Lower leg skin (tissue), 4 donors: ENCODE data around the gene ANK2. TPM values are rescaled to one million over a fixed set of nuclear protein-coding genes. Genes with fewer than 3 reads are reported as not detected.

Experiments used
- DNase-seq, 2 donors: peaks; one replicate each; pipeline ENCODE4 v3.0.0-alpha.2; 2019; ENCODE audit warnings: low spot score in 2 of 2
- H3K4me3 ChIP-seq: fragments of 200-600 bp; sonication (generic); 2 replicates; pipeline ENCODE4 v1.5.1; 2017; ENCODE audit warnings: mild to moderate bottlenecking, low read depth; ENCODE audit not compliant: poor library complexity, severe bottlenecking
- POLR2A ChIP-seq, 2 donors: fragments of 450-650 bp; IDR thresholded peaks; one replicate each; pipeline ENCODE4 v1.6.1; 2016 to 2017; ENCODE audit warnings: antibody characterized with exemption in 2 of 2, mild to moderate bottlenecking in 1 of 2, moderate library complexity in 1 of 2
- WGBS, 2 donors: methylation state at CpG; one replicate each; pipeline ENCODE4 v1.1.5; 2018; 5-methylcytosine and 5-hydroxymethylcytosine counted together
- intact Hi-C: fragments of 100-400 bp; cut with DNase I; formaldehyde crosslinking; loops from one replicate; pipeline ENCODE4 v1.15.0; 2023; ENCODE audit warnings: low total_unique reads
- total RNA-seq, 4 donors: library from RNA; depleted of rRNA; stranded (reverse); fragments of >200 nt; gene quantifications; one replicate each; pipeline ENCODE4 v1.1.0, GENCODE V29; 2016
- TF ChIP-seq, protein P1 (sequence below), 3 donors: fragments of 450-650 bp; IDR thresholded peaks; one replicate each; pipeline ENCODE4 v1.5.1; 2016; ENCODE audit warnings: antibody characterized with exemption in 3 of 3, mild to moderate bottlenecking in 3 of 3, moderate library complexity in 2 of 3

The ANK2 gene
- total RNA-seq, 4 donors from 2014 or later: 7.1 to 28.8 (median 18.3) TPM

DNA sequence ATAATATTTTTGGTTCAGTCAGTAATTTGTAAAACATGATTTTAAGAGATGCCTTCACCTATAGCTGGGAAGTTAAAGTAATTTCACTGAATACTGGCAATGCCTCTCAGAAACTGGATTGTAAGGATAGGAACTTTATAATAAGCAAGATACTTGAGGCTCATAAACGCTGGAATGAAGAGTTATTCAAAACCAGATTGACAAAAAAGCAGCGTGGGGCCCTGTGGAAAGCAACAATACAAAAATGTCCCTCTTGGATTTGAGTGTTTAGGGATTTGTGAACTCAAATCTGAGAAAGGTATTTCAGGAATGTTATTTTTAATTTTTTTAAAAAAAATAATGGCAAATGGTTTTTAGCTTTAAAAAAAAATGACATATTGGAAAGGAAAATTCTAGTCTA lies 94.6 kb downstream of the ANK2 start:
- DNase-seq: no peak
- 39 to 43% methylated on average over 2 of the region's 2 CpGs for WGBS, 2 donors
- TF ChIP-seq, protein P1, sequence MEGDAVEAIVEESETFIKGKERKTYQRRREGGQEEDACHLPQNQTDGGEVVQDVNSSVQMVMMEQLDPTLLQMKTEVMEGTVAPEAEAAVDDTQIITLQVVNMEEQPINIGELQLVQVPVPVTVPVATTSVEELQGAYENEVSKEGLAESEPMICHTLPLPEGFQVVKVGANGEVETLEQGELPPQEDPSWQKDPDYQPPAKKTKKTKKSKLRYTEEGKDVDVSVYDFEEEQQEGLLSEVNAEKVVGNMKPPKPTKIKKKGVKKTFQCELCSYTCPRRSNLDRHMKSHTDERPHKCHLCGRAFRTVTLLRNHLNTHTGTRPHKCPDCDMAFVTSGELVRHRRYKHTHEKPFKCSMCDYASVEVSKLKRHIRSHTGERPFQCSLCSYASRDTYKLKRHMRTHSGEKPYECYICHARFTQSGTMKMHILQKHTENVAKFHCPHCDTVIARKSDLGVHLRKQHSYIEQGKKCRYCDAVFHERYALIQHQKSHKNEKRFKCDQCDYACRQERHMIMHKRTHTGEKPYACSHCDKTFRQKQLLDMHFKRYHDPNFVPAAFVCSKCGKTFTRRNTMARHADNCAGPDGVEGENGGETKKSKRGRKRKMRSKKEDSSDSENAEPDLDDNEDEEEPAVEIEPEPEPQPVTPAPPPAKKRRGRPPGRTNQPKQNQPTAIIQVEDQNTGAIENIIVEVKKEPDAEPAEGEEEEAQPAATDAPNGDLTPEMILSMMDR (IDR thresholded peaks at IDR 0.05): no peak
- no peak for TF ChIP-seq POLR2A (IDR thresholded peaks at IDR 0.05)
- H3K4me3 ChIP-seq: no peak overlapping the region
- intact Hi-C loops: loop anchor here (1.0 kb wide), 1 partner anchor 17 kb away; no protein-coding TSS in a partner anchor

DNA sequence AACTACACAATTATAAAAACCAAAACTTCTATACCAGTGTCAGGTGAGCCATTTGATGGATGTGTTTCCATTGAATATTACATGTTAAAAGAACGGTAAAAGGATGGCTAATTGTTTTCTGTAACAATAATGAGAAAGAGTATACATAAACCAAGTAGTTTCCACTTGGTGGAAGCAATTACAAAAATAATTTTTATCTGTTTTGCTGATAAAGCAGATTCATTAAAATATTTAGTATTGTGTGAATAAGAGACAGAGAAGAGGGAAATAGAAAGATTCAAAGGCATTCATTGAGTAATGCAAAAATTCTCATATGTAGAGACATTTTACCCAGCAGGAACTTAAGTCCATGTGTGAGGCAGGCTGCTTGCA lies 95.7 kb downstream of the ANK2 start:
- intact Hi-C loops: no loop called here
- no peak overlapping the region for H3K4me3 ChIP-seq
- TF ChIP-seq, protein P1 (IDR thresholded peaks at IDR 0.05): no peak
- TF ChIP-seq POLR2A (IDR thresholded peaks at IDR 0.05): no peak
- WGBS, 2 donors: 68 to 82% methylated on average over 1 of the region's 1 CpG
- DNase-seq: no peak

DNA sequence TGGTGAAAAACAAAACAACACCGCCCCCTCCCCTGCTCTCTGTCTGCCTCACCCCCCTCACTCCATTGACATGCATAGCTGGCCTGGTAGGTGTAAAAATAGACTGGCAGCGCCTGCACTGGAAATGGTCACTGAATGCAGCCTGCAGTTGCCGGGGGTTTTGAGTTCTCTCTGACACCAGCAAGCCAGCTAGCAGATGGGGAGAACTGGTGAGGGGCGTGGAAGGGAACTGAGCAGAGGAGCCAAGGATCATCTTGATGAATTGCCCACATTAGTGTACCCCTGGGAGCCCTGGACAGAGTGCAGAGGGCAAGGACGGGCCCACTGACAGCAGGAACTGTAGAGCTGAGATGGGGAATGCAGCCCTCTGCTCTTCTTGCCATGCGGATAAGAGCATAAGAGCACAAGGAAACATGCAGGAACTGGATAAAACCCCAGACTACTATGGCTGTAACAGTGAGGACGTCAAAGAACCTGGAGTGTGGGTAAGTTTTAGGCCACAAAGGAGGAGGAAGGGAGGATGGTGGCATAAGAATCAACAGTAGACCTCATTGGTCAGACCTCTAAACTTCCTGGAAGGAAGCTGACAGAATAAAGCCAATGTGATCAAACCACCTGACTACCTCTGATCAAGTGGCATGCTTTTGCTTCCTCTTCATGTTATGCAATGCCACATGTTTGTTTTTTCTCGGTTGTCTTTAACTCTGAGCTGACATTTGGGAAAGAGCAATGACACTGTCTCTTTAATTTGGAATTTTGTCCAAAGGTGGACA lies 96.3 kb downstream of the ANK2 start:
- DNase-seq: no peak
- H3K4me3 ChIP-seq: no peak overlapping the region
- WGBS, 2 donors: 40 to 41% methylated on average over 8 of the region's 8 CpGs
- intact Hi-C loops: no loop called here
- no peak for TF ChIP-seq POLR2A (IDR thresholded peaks at IDR 0.05)
- TF ChIP-seq, protein P1 (IDR thresholded peaks at IDR 0.05): no peak

DNA sequence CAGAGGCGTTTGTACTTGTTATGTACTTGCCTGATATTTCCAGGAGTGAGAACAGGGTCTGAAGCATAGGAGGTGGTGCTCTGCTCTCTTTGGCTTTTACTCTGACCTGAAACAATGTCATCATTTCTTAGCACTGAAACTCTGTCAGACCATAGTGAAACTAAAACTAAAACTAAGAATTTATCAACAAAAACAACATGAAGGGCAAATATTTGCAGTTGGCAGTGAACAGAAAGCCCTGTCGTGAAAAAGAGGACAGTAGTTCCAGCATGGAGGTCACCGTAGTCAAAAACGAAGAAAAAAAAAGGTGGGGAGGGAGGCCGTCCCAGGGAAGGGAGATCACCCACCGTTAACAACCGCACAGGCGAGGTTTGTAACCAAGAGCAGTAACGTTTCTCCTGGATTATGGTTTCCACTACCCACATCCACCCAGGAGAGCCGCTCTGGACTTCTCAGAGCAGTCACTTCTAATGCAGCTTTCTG lies 97.5 kb downstream of the ANK2 start:
- TF ChIP-seq, protein P1 (IDR thresholded peaks at IDR 0.05): no peak
- no peak for TF ChIP-seq POLR2A (IDR thresholded peaks at IDR 0.05)

DNA sequence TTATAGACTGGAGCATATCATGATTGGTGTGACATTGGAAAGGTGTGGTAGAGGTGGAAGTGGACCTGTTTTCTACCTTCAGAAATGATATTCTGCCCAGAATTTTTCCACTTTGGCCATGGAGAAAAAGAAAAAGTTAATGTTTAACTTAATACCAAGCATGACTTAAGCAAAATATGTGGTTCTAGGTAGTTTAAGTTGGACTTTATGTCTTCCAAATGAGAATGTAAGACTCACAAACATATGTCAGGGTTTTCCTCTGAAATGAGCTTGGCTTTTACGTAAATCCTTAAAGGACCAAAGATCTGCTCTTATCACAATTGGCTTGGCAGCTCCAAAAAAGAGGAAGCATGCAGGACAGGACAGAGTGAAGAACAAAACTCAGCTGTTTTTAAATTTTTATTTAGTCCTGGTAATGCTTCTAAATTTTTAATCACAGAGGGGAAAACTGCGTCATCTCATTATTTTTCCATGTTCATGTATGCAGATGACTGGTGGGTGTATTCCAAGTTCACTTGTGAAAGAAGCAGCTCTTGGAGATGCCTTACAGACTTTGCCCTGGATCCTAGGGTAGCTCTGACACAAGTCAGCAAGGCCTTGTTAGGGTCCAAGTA lies 98.2 kb downstream of the ANK2 start:
- no peak overlapping the region for H3K4me3 ChIP-seq
- TF ChIP-seq, protein P1 (IDR thresholded peaks at IDR 0.05): no peak
- no peak for TF ChIP-seq POLR2A (IDR thresholded peaks at IDR 0.05)
- WGBS, 2 donors: 37 to 46% methylated on average over 2 of the region's 2 CpGs
- DNase-seq: no peak
- intact Hi-C loops: no loop called here

More for the DNA sequence above, 97.5 kb downstream of the ANK2 start:
- H3K4me3 ChIP-seq: no peak overlapping the region
- intact Hi-C loops: no loop called here
- DNase-seq: no peak
- WGBS, 2 donors: 29 to 49% methylated on average over 10 of the region's 10 CpGs
